Thyroid gland (tissue), 4 donors: ENCODE data around the gene GPAM.

Source experiments
- CTCF ChIP-seq, 6 experiments: fragments of 200-600 bp in 3 of 6; fragments of 450-650 bp in 3 of 6; sonication (generic) in 3 of 6; IDR thresholded peaks; one replicate each; pipeline ENCODE4 v1.5.1; 2016 to 2019; ENCODE audit warnings: antibody characterized with exemption in 6 of 6, mild to moderate bottlenecking in 2 of 6, inconsistent platforms in 1 of 6, moderate library complexity in 1 of 6
- POLR2A ChIP-seq, 2 donors: fragments of 450-650 bp; IDR thresholded peaks; one replicate each; pipeline ENCODE4 v1.6.1; 2017; ENCODE audit warnings: antibody characterized with exemption in 2 of 2, mild to moderate bottlenecking in 2 of 2, moderate library complexity in 1 of 2

GRCh38 chr10:112136486-112137153 is 46.9 kb downstream of the GPAM start:
- TF ChIP-seq CTCF (IDR thresholded peaks at IDR 0.05) (no peak), POLR2A (IDR thresholded peaks at IDR 0.05) (no peak)
